ENCODE results near the gene TIMM10B. TPM values are rescaled to one million over a fixed set of nuclear protein-coding genes. Genes with fewer than 3 reads are reported as not detected.

The TIMM10B gene
- total and polyA plus RNA-seq, 2 of the 13 experiments (the other 11 are each of a cell fraction or from before 2014, with no cell fraction given) = 34.9 to 39.5 TPM

- in situ Hi-C loops (cut with HindIII; ENCODE audit: extremely low pct_ligation_motif_present, low pct_unique_long_range_greater_than_20kb) = no loop called here
- no peak overlapping the region for H3K4me3 ChIP-seq (replicated peaks in 1 of 3; ENCODE audit: insufficient read depth in 1 of 3, low read depth in 2 of 3, low read length in 3 of 3)
- H3K9ac ChIP-seq (ENCODE audit: insufficient read depth, low read depth, low read length) = no peak overlapping the region
- FAIRE-seq = no peak
- H4K20me1 ChIP-seq (ENCODE audit: insufficient read depth, low read length) = no peaks in the 10 kb centered on the region
- intact Hi-C loops (cut with micrococcal nuclease; ENCODE audit: unreplicated experiment) = no loop called here
- H3K4me1 ChIP-seq (ENCODE audit: insufficient read depth, low read length) = peaks cover 3% of the 10 kb centered on the region
- H3K9me3 ChIP-seq (ENCODE audit: low read length) = no peaks in the 10 kb centered on the region
- 92% methylated on average over 3 of the region's 3 CpGs for WGBS (ENCODE audit: low lambda C conversion rate)
- no peak for DNase-seq (ENCODE audit: low spot score)
- H3K27me3 ChIP-seq (ENCODE audit: control insufficient read depth in 1 of 2, insufficient read depth in 2 of 2, low read length in 2 of 2) = no peaks in the 10 kb centered on the region; a peak in 1 of 5 replicates
- BruUV-seq (replicated peaks) = no TSS peak
- ATAC-seq = no peak
- no peak overlapping the region for H2AFZ ChIP-seq (ENCODE audit: low read length)
- H3K4me2 ChIP-seq (ENCODE audit: low read depth, low read length) = no peak overlapping the region
- POLR2A ChIA-PET = no interaction called here
- no peak overlapping the region for H3K27ac ChIP-seq (ENCODE audit: extremely low read length, insufficient read depth, low read length)
- CTCF ChIA-PET (ENCODE audit: low intra/inter-chr PET ratio, low total read pairs) = no interaction called here
- 0 out of 5 replicates have a peak, but pooled peaks cover 0 to 6% of the 10 kb centered on the region in 2 experiments for H3K36me3 ChIP-seq (replicated peaks in 1 of 2; ENCODE audit: control insufficient read depth in 1 of 2, insufficient read depth in 2 of 2, low read length in 2 of 2)
- no peaks in the 10 kb centered on the region for H3K79me2 ChIP-seq (ENCODE audit: insufficient read depth, low read length)
- TF ChIP-seq ZFP41 (CRISPR knock-in tag; IDR thresholded peaks at IDR 0.05; ENCODE audit: borderline replicate concordance) (no peak), TFAP4 (IDR thresholded peaks at IDR 0.05; ENCODE audit: borderline replicate concordance, low read depth) (no peak), DZIP1 (CRISPR knock-in tag; IDR thresholded peaks at IDR 0.05) (no peak), GABPA (IDR thresholded peaks at IDR 0.05; ENCODE audit: low read depth, low read length) (no peak), GABPA (CRISPR knock-in tag; IDR thresholded peaks at IDR 0.05; ENCODE audit: low read depth) (no peak), AHR (CRISPR knock-in tag; IDR thresholded peaks at IDR 0.05) (no peak), ZNF607 (CRISPR knock-in tag; IDR thresholded peaks at IDR 0.05; ENCODE audit: borderline replicate concordance) (no peak), SMAD9 (CRISPR knock-in tag; IDR thresholded peaks at IDR 0.05) (no peak), KMT2A (CRISPR knock-in tag; IDR thresholded peaks at IDR 0.05) (no peak)
- TF ChIP-seq, protein P1, sequence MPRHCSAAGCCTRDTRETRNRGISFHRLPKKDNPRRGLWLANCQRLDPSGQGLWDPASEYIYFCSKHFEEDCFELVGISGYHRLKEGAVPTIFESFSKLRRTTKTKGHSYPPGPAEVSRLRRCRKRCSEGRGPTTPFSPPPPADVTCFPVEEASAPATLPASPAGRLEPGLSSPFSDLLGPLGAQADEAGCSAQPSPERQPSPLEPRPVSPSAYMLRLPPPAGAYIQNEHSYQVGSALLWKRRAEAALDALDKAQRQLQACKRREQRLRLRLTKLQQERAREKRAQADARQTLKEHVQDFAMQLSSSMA (CRISPR knock-in tag; IDR thresholded peaks at IDR 0.05) = no peak
- TF ChIP-seq, protein P2, sequence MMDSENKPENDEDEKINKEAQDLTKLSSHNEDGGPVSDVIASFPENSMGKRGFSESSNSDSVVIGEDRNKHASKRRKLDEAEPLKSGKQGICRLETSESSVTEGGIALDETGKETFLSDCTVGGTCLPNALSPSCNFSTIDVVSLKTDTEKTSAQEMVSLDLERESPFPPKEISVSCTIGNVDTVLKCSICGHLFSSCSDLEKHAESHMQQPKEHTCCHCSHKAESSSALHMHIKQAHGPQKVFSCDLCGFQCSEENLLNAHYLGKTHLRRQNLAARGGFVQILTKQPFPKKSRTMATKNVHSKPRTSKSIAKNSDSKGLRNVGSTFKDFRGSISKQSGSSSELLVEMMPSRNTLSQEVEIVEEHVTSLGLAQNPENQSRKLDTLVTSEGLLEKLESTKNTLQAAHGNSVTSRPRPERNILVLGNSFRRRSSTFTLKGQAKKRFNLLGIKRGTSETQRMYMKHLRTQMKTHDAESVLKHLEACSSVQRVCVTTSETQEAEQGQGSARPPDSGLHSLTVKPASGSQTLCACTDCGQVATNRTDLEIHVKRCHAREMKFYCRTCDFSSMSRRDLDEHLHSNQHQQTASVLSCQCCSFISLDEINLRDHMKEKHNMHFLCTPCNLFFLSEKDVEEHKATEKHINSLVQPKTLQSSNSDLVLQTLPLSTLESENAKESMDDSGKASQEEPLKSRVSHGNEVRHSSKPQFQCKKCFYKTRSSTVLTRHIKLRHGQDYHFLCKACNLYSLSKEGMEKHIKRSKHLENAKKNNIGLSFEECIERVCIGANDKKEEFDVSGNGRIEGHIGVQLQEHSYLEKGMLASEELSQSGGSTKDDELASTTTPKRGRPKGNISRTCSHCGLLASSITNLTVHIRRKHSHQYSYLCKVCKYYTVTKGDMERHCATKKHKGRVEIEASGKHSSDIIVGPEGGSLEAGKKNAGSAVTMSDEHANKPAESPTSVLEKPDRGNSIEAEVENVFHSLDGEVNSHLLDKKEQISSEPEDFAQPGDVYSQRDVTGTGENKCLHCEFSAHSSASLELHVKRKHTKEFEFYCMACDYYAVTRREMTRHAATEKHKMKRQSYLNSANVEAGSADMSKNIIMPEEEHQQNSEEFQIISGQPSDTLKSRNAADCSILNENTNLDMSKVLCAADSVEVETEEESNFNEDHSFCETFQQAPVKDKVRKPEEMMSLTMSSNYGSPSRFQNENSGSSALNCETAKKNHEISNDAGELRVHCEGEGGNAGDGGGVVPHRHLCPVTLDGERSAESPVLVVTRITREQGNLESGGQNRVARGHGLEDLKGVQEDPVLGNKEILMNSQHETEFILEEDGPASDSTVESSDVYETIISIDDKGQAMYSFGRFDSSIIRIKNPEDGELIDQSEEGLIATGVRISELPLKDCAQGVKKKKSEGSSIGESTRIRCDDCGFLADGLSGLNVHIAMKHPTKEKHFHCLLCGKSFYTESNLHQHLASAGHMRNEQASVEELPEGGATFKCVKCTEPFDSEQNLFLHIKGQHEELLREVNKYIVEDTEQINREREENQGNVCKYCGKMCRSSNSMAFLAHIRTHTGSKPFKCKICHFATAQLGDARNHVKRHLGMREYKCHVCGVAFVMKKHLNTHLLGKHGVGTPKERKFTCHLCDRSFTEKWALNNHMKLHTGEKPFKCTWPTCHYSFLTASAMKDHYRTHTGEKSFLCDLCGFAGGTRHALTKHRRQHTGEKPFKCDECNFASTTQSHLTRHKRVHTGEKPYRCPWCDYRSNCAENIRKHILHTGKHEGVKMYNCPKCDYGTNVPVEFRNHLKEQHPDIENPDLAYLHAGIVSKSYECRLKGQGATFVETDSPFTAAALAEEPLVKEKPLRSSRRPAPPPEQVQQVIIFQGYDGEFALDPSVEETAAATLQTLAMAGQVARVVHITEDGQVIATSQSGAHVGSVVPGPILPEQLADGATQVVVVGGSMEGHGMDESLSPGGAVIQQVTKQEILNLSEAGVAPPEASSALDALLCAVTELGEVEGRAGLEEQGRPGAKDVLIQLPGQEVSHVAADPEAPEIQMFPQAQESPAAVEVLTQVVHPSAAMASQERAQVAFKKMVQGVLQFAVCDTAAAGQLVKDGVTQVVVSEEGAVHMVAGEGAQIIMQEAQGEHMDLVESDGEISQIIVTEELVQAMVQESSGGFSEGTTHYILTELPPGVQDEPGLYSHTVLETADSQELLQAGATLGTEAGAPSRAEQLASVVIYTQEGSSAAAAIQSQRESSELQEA (CRISPR knock-in tag; IDR thresholded peaks at IDR 0.05; ENCODE audit: not compliant biosample characterization) = no peak
These were observed 32.7 kb upstream of the TIMM10B start for GRCh38 chr11:6448574-6448973.
